SU-DHL-6 (cell line): ENCODE measurements around the gene MUCL3.

Source experiments
- CTCF ChIP-seq: fragments of 200-600 bp; sonication (generic); IDR thresholded peaks from one replicate; pipeline ENCODE4 v1.5.1; 2017; ENCODE audit warnings: antibody characterized with exemption, mild to moderate bottlenecking, low read length, moderate library complexity; ENCODE audit not compliant: insufficient read depth, poor library complexity, severe bottlenecking
- EZH2phosphoT487 ChIP-seq: fragments of 200-600 bp; sonication (generic), shearing (Covaris generic); conservative IDR thresholded peaks from 2 replicates; pipeline ENCODE4 v1.6.1; 2018; ENCODE audit warnings: mild to moderate bottlenecking, antibody characterized with exemption, low read length, moderate library complexity, mixed read lengths

- TF ChIP-seq EZH2phosphoT487 (no peak), CTCF (no peak)
Observed at GRCh38 chr6:30897882-30898281, 42.9 kb upstream of the MUCL3 start.
